ENCODE data around the gene KCNT1. TPM values are rescaled to one million over a fixed set of nuclear protein-coding genes. Genes with fewer than 3 reads are reported as not detected.

Gene KCNT1
- total RNA-seq, 1 experiment from 2014 or later: 0.68 TPM

GRCh38 chr9:135756576-135756975 is 54.6 kb downstream of the KCNT1 start:
- no peak overlapping the region for H2AFZ ChIP-seq (ENCODE audit: low read length)

More at GRCh38 chr9:135756576-135756975, 54.6 kb downstream of the KCNT1 start:
- no peaks in the 10 kb centered on the region for H3K36me3 Mint-ChIP-seq (ENCODE audit: insufficient read depth in 1 of 3, low read depth in 3 of 3)
- no peak overlapping the region for H2BK20ac ChIP-seq (ENCODE audit: low read depth, low read length, poor library complexity, severe bottlenecking)
- no peak overlapping the region for H3T11ph ChIP-seq (ENCODE audit: low read length)
- H3K27me3 ChIP-seq (ENCODE audit: insufficient read depth, low read length): no peaks in the 10 kb centered on the region
- no peak overlapping the region for H3K4me3 Mint-ChIP-seq
- no peak overlapping the region for H2BK15ac ChIP-seq (ENCODE audit: low read depth, low read length)
- H4K8ac ChIP-seq (replicated peaks; ENCODE audit: insufficient read length, low read depth, low read length): no peak overlapping the region
- no peaks in the 10 kb centered on the region for H4K20me1 ChIP-seq (ENCODE audit: control insufficient read depth, insufficient read depth, insufficient read length)
- H3K23ac ChIP-seq (ENCODE audit: insufficient read length, low read depth, low read length): no peak overlapping the region
- H4K91ac ChIP-seq (ENCODE audit: insufficient read length, low read depth, low read length): no peak overlapping the region
- TF ChIP-seq CTCF (conservative IDR thresholded peaks at IDR 0.05): no peak
- H4K5ac ChIP-seq (ENCODE audit: insufficient read length, low read depth, low read length): no peak overlapping the region
- H2BK120ac ChIP-seq (ENCODE audit: low read depth, low read length, poor library complexity, severe bottlenecking): no peak overlapping the region
- no peaks in the 10 kb centered on the region for H3K79me2 ChIP-seq (ENCODE audit: insufficient read depth, low read length)
- H2AK5ac ChIP-seq (ENCODE audit: insufficient read length, low read length): no peak overlapping the region
- no peak overlapping the region for H3K27ac ChIP-seq (ENCODE audit: insufficient read length, low read depth, low read length)
- no peaks in the 10 kb centered on the region for H3K4me1 ChIP-seq (ENCODE audit: insufficient read depth, low read length)
- H3K79me1 ChIP-seq (ENCODE audit: insufficient read depth, low read depth, low read length, poor library complexity, severe bottlenecking): no peaks in the 10 kb centered on the region
- no peaks in the 10 kb centered on the region for H3K4me1 Mint-ChIP-seq
- H3K9me3 ChIP-seq (ENCODE audit: control insufficient read depth, low read depth, low read length): no peaks in the 10 kb centered on the region
- no peak overlapping the region for H3K4me2 ChIP-seq (ENCODE audit: insufficient read depth, insufficient read length, low read length)
- no peaks in the 10 kb centered on the region for H3K23me2 ChIP-seq (ENCODE audit: insufficient read length, low read depth, low read length, poor library complexity, severe bottlenecking)
- peak overlapping the region in 1 of 3 experiments; percentile 35; a peak in 1 of 7 replicates for H3K27ac Mint-ChIP-seq
- no peak overlapping the region for H2BK5ac ChIP-seq (ENCODE audit: insufficient read length, low read length)
- no CpG with 5 or more reads among the region's 10 CpGs for WGBS (ENCODE audit: extremely low coverage, insufficient read length, low lambda C conversion rate)
- H3K9ac ChIP-seq (ENCODE audit: extremely low read depth, insufficient read length, low read length): no peak overlapping the region
- H3K4ac ChIP-seq (ENCODE audit: low read depth, low read length): no peak overlapping the region
- no peak overlapping the region for H3K14ac ChIP-seq (ENCODE audit: insufficient read depth, low read length)
- H3K56ac ChIP-seq (ENCODE audit: insufficient read length, low read depth, low read length): no peak overlapping the region
- H2BK12ac ChIP-seq (ENCODE audit: insufficient read length, low read depth, low read length): no peak overlapping the region
- no peaks in the 10 kb centered on the region for H3K27me3 Mint-ChIP-seq (ENCODE audit: low read depth)
- H3K9me3 Mint-ChIP-seq: no peaks in the 10 kb centered on the region; a peak in 1 of 5 replicates
- no peak for DNase-seq
- H3K18ac ChIP-seq (ENCODE audit: insufficient read length, low read depth, low read length): no peak overlapping the region
